GM23248 (cell line): Measurements from ENCODE around the gene CENPU. TPM values are rescaled to one million over a fixed set of nuclear protein-coding genes. Genes with fewer than 3 reads are reported as not detected.
"Not testable (repeated sequence)": the region's sequence is repeated elsewhere in the genome, so short reads cannot be mapped to it uniquely, and the experiment has no call there.

Source experiments
- DNase-seq: peaks from one replicate; pipeline ENCODE4 v3.0.0-alpha.2; 2015
- H2AFZ ChIP-seq: fragments of 200-600 bp; sonication (generic); 2 replicates; pipeline ENCODE4 v1.6.1; 2016; ENCODE audit warnings: antibody characterized with exemption
- H3F3A ChIP-seq: fragments of 200-600 bp; sonication (generic); 2 replicates; pipeline ENCODE4 v1.6.1; 2016; ENCODE audit warnings: mild to moderate bottlenecking, antibody characterized with exemption, mixed run types; ENCODE audit not compliant: insufficient read depth
- H3K27ac ChIP-seq: fragments of 200-600 bp; sonication (generic); 2 replicates; pipeline ENCODE4 v1.5.1; 2016; ENCODE audit warnings: mild to moderate bottlenecking
- H3K27me3 ChIP-seq: fragments of 200-600 bp; sonication (generic); replicated peaks from 2 replicates; pipeline ENCODE4 v1.6.1; 2016; ENCODE audit warnings: mild to moderate bottlenecking; ENCODE audit not compliant: insufficient read depth
- H3K36me3 ChIP-seq: fragments of 200-600 bp; sonication (generic); 2 replicates; pipeline ENCODE4 v1.6.1; 2016; ENCODE audit warnings: low read depth, mild to moderate bottlenecking
- H3K4me1 ChIP-seq: fragments of 200-600 bp; sonication (generic); 2 replicates; pipeline ENCODE4 v1.6.1; 2016; ENCODE audit warnings: mild to moderate bottlenecking; ENCODE audit not compliant: insufficient read depth
- H3K4me2 ChIP-seq: fragments of 200-600 bp; sonication (generic); one replicate; pipeline ENCODE4 v1.6.1; 2016; ENCODE audit warnings: mild to moderate bottlenecking; ENCODE audit not compliant: unreplicated experiment
- H3K4me3 ChIP-seq: fragments of 200-600 bp; sonication (generic); 2 replicates; pipeline ENCODE4 v1.5.1; 2016; ENCODE audit warnings: mild to moderate bottlenecking
- H3K79me2 ChIP-seq: fragments of 200-600 bp; sonication (generic); 2 replicates; pipeline ENCODE4 v1.6.1; 2016; ENCODE audit warnings: mild to moderate bottlenecking; ENCODE audit not compliant: insufficient read depth
- H3K9ac ChIP-seq: fragments of 200-600 bp; sonication (generic); 2 replicates; pipeline ENCODE4 v1.6.1; 2016; ENCODE audit warnings: mild to moderate bottlenecking
- H3K9me2 ChIP-seq: fragments of 200-600 bp; sonication (generic); 2 replicates; pipeline ENCODE4 v1.6.1; 2016; ENCODE audit warnings: mixed run types, mild to moderate bottlenecking, moderate library complexity; ENCODE audit not compliant: insufficient read depth
- H3K9me3 ChIP-seq: fragments of 200-600 bp; sonication (generic); one replicate; pipeline ENCODE4 v1.6.1; 2017; ENCODE audit warnings: low read depth
- H4K20me1 ChIP-seq: fragments of 200-600 bp; sonication (generic); 2 replicates; pipeline ENCODE4 v1.6.0; 2016; ENCODE audit not compliant: insufficient read depth
- EZH2 ChIP-seq: fragments of 200-600 bp; sonication (generic); IDR thresholded peaks from 2 replicates; pipeline ENCODE4 v1.6.1; 2018; ENCODE audit warnings: antibody characterized with exemption, mild to moderate bottlenecking; ENCODE audit not compliant: insufficient read depth, poor library complexity, severe bottlenecking
- EZH2phosphoT487 ChIP-seq: fragments of 200-600 bp; sonication (generic); IDR thresholded peaks from 2 replicates; pipeline ENCODE4 v1.6.1; 2018; ENCODE audit warnings: antibody characterized with exemption, moderate library complexity, mild to moderate bottlenecking, low read depth; ENCODE audit not compliant: insufficient read depth
- WGBS, 2 experiments: methylation state at CpG; one replicate each; pipeline ENCODE4 v1.1.6; 2015 to 2017; ENCODE audit warnings: low lambda C conversion rate in 2 of 2, low coverage in 1 of 2; ENCODE audit errors: missing lambda C conversion rate in 2 of 2; 5-methylcytosine and 5-hydroxymethylcytosine counted together
- in situ Hi-C: fragments of 300-500 bp; cut with MboI; formaldehyde crosslinking; loops from 2 replicates; pipeline ENCODE4 v1.15.0; 2020
- polyA plus RNA-seq: library from polyadenylated mRNA; unstranded; fragments of >200 nt; fragmentation: Nextera tagmentation; extraction: Ambion mirVana; gene quantifications from 2 replicates; pipeline ENCODE4 v1.2.1, GENCODE V29; 2016
- total RNA-seq: library from RNA; depleted of rRNA; stranded (reverse); fragments of >200 nt; shearing (Covaris generic); gene quantifications from 2 replicates; pipeline ENCODE4 v1.2.3, GENCODE V29; 2014

Gene CENPU
- total and polyA plus RNA-seq, 2 experiments from 2014 or later = 8.5 to 15.7 TPM

GRCh38 chr4:184745831-184746795 is 12.2 kb upstream of the CENPU start:
- Histone ChIP-seq H3K27ac (peak overlapping the region; percentile 59), H3K9me2 (no peaks in the 10 kb centered on the region), H3K27me3 (no peaks in the 10 kb centered on the region), H3K4me1 (peaks cover 13% of the 10 kb centered on the region), H3K9me3 (no peaks in the 10 kb centered on the region), H3K4me2 (peak overlapping the region; percentile 80), H4K20me1 (no peaks in the 10 kb centered on the region), H3K4me3 (peak overlapping the region; percentile 56), H3K79me2 (no peaks in the 10 kb centered on the region), H2AFZ (peak overlapping the region; percentile 76), H3K36me3 (no peaks in the 10 kb centered on the region), H3K9ac (peak overlapping the region; percentile 45), H3F3A (peaks cover 15% of the 10 kb centered on the region)
- TF ChIP-seq EZH2 (no peak), EZH2phosphoT487 (no peak)
- in situ Hi-C loops = loop anchor here (10.0 kb wide), 1 partner anchor 259 kb away; no protein-coding TSS in a partner anchor
- peak; percentile 89 for DNase-seq
- WGBS, 2 experiments = 3 to 6% methylated on average over 10 of the region's 10 CpGs

GRCh38 chr4:184744236-184744635 is 10.3 kb upstream of the CENPU start:
- Histone ChIP-seq H3K79me2 (no peaks in the 10 kb centered on the region), H4K20me1 (no peaks in the 10 kb centered on the region), H3K4me2 (no peak overlapping the region), H3K4me3 (no peak overlapping the region), H3K9me3 (no peaks in the 10 kb centered on the region), H3F3A (peaks cover 15% of the 10 kb centered on the region), H3K9me2 (no peaks in the 10 kb centered on the region), H3K4me1 (peaks cover 13% of the 10 kb centered on the region), H3K27me3 (no peaks in the 10 kb centered on the region), H3K27ac (no peak overlapping the region), H3K9ac (no peak overlapping the region), H3K36me3 (no peaks in the 10 kb centered on the region), H2AFZ (no peak overlapping the region)
- DNase-seq = no peak
- in situ Hi-C loops = loop anchor here (10.0 kb wide), 1 partner anchor 261 kb away; no protein-coding TSS in a partner anchor
- TF ChIP-seq EZH2phosphoT487 = no peak
- no peak for TF ChIP-seq EZH2
- WGBS, 2 experiments = 83% methylated on average over 10 of the region's 10 CpGs

- Histone ChIP-seq H3K27ac (no peak overlapping the region), H3K4me3 (no peak overlapping the region), H3F3A (peaks cover 15% of the 10 kb centered on the region), H3K9me3 (no peaks in the 10 kb centered on the region), H3K9me2 (no peaks in the 10 kb centered on the region), H2AFZ (no peak overlapping the region), H3K79me2 (no peaks in the 10 kb centered on the region), H3K36me3 (no peaks in the 10 kb centered on the region), H3K9ac (no peak overlapping the region), H3K27me3 (no peaks in the 10 kb centered on the region), H4K20me1 (no peaks in the 10 kb centered on the region), H3K4me2 (no peak overlapping the region), H3K4me1 (peaks cover 13% of the 10 kb centered on the region)
- TF ChIP-seq EZH2phosphoT487 = no peak
- TF ChIP-seq EZH2 = no peak
- WGBS, 2 experiments = 90 to 94% methylated on average over 4 of the region's 4 CpGs
- in situ Hi-C loops = loop anchor here (10.0 kb wide), 1 partner anchor 261 kb away; no protein-coding TSS in a partner anchor
- DNase-seq = no peak
Measured at GRCh38 chr4:184743650-184744049, 9.8 kb upstream of the CENPU start.

- not testable (repeated sequence) for H3K27me3 ChIP-seq, H3K27ac ChIP-seq, H3K4me2 ChIP-seq, H3K36me3 ChIP-seq, DNase-seq, H2AFZ ChIP-seq, H3K79me2 ChIP-seq, H4K20me1 ChIP-seq, H3K9me2 ChIP-seq, H3K4me1 ChIP-seq, H3K9me3 ChIP-seq, H3K9ac ChIP-seq, H3K4me3 ChIP-seq
- in situ Hi-C loops = loop anchor here (10.0 kb wide), 1 partner anchor 263 kb away; no protein-coding TSS in a partner anchor
- 77 to 81% methylated on average over 1 of the region's 1 CpG for WGBS, 2 experiments
- H3F3A ChIP-seq = peaks cover 11% of the 10 kb centered on the region
Measured at GRCh38 chr4:184741651-184742050, 7.8 kb upstream of the CENPU start.
